Breast epithelium (tissue), 3 donors: ENCODE measurements around the gene PCDH15.

Experiments
- CTCF ChIP-seq, 3 donors: fragments of 450-650 bp; IDR thresholded peaks; one replicate each; pipeline ENCODE4 v1.5.1; 2016 to 2017; ENCODE audit warnings: antibody characterized with exemption in 3 of 3, mild to moderate bottlenecking in 3 of 3, moderate library complexity in 3 of 3
- POLR2A ChIP-seq: fragments of 450-650 bp; IDR thresholded peaks from one replicate; pipeline ENCODE4 v1.6.1; 2016; ENCODE audit warnings: antibody characterized with exemption, mild to moderate bottlenecking, moderate library complexity

GRCh38 chr10:54826994-54827560 lies 26.0 kb upstream of the PCDH15 start:
- TF ChIP-seq CTCF (IDR thresholded peaks at IDR 0.05) = no peak
- no peak for TF ChIP-seq POLR2A
